ENCODE measurements around the gene PGBD2.
A peak's percentile ranks its signal among the peaks of the same experiment; 100 is the strongest.
"Not testable (repeated sequence)": the region's sequence is repeated elsewhere in the genome, so short reads cannot be mapped to it uniquely, and the experiment has no call there.

PGBD2 gene

DNA sequence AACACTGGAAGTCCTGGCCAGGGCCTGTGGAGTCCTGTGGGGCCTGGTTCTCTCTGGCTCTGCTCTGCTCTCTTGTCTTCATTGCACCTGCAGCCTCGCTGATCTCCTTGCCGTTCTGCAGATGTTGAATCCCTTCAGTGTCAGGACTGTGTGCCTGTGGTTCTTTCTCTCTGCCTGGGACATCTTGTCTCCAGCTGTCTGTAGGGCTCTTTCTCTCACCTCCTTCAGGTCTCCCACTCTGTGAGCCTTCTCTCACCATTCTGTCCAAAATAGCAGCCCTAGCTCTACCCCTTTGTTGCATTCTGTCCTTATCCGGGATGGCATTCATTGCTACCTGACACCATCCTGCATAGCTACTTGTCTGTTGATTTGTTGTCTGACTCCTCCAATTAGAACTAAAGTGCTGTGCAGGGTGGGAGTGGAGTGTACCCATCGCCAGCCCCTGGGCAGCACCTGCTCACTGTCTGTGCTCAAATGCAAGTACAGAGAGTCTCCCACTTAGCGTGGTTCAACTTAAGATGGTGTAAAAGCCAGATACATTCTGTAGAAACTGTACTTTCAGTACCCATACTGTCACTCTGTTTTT lies 8.9 kb downstream of the PGBD2 start:
- no peak for DNase-seq (ENCODE audit: low spot score)
- in situ Hi-C loops (cut with MboI; ENCODE audit: low sequenced_read_pairs, unreplicated experiment): no loop called here
- TF ChIP-seq, protein P1, sequence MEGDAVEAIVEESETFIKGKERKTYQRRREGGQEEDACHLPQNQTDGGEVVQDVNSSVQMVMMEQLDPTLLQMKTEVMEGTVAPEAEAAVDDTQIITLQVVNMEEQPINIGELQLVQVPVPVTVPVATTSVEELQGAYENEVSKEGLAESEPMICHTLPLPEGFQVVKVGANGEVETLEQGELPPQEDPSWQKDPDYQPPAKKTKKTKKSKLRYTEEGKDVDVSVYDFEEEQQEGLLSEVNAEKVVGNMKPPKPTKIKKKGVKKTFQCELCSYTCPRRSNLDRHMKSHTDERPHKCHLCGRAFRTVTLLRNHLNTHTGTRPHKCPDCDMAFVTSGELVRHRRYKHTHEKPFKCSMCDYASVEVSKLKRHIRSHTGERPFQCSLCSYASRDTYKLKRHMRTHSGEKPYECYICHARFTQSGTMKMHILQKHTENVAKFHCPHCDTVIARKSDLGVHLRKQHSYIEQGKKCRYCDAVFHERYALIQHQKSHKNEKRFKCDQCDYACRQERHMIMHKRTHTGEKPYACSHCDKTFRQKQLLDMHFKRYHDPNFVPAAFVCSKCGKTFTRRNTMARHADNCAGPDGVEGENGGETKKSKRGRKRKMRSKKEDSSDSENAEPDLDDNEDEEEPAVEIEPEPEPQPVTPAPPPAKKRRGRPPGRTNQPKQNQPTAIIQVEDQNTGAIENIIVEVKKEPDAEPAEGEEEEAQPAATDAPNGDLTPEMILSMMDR (IDR thresholded peaks at IDR 0.05; ENCODE audit: borderline replicate concordance, control extremely low read depth, extremely low read depth, insufficient read depth, missing control alignments): no peak

DNA sequence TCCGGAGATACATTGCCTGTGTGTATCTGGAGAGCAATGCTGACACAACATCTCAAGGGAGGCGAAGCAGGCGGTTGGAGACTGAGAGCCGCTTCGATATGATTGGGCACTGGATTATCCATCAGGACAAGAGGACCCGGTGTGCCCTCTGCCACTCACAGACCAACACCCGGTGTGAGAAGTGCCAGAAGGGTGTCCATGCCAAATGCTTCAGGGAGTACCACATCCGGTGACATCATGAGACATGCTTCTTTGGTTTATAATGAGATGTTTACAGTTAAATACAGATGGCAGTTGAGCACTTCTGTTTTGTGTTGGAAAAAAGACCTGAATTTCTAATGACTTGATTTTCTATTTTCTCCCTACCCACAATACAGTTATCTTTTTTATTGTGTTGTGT lies 12.1 kb downstream of the PGBD2 start:
- DNase-seq (ENCODE audit: low spot score): no peak
- TF ChIP-seq, protein P1 (IDR thresholded peaks at IDR 0.05; ENCODE audit: borderline replicate concordance, control extremely low read depth, extremely low read depth, insufficient read depth, missing control alignments): no peak
- in situ Hi-C loops (cut with MboI; ENCODE audit: low sequenced_read_pairs, unreplicated experiment): no loop called here

DNA sequence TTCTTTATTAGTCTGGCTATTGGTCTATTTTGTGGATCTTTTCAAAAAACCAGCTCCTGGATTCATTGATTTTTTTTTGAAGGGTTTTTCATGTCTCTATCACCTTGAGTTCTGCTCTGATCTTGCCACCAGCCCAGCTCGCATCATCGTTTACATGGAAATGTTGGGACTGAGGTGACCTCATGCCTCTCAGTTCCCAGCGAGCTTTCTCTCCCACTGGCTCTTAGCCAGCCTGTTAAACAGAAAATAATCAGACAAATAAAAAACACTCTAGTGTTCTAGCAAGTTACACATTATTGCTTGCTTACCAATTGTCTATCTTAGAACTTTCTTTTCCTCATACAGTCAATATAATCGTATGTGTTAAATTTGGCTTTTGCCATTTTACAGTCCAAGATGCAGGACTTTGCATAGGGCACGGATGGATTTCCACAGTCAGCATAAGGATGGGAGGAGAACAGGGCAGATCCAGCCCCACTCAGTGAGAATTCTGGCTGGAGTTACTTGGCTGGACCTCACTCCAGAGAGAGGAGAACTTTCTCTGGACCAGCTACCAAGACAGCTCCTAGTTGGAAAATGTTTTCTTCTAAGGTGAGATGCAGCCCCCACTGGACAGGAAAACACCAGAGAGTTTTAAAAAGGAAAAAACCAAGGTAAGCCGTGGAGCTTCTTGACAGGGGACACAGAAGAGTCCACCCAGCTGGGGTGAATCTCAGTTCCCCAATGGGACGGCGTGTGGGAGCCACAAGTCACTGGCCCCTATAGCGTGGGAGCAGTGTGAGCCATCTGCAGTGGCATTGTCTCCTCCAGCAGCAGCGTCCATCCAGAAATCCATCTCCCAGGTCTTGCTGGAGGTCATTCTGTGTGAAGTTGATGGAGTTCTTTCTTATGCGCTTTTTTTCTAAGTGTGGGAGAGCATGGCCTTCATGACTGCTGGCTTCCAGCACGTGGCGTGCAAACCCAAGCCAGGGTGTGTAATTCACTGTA lies 17.6 kb downstream of the PGBD2 start:
- in situ Hi-C loops (cut with MboI; ENCODE audit: low sequenced_read_pairs, unreplicated experiment): no loop called here
- TF ChIP-seq, protein P1 (IDR thresholded peaks at IDR 0.05; ENCODE audit: borderline replicate concordance, control extremely low read depth, extremely low read depth, insufficient read depth, missing control alignments): no peak
- no peak for DNase-seq (ENCODE audit: low spot score)

DNA sequence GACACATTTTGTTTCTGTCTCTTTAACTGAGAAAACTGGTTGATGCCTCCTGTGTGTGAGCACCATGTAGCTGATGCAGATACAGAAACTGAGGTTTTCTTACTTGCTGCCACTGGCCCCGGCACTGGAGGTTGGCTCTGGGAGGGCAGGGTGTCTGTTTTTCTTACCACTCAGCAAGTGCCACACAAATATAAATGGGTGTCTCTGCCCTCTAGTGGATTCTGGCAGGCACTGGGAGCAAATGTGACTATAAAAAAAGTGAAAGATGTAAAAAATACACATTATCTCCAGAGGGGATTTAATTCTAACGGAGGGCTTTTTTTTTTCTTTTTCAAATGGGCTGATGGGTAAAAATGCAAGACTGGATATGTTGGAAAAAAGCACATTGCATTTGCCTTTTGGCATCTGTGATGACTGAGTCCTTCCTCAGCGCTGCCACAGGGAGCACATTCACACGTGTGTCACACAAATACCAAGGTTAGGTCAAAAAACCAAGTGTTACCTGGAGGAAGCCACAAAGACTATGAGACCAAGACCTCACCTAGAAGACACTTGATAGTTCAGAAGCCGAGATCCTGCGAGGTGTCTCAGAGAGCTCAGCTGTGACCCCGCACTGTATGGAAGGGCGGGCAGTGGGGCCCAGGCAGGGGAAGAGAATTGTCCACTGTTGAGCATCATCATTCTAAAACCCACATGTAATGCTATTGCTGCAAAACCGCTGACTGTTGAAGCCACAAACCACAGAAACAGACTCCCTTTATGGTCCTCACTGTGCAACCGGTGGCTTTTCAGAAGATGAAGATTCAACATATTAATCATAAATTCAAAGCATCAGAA lies 18.9 kb downstream of the PGBD2 start:
- peak; percentile 46 for DNase-seq (ENCODE audit: low spot score)
- in situ Hi-C loops (cut with MboI; ENCODE audit: low sequenced_read_pairs, unreplicated experiment): no loop called here
- TF ChIP-seq, protein P1 (IDR thresholded peaks at IDR 0.05; ENCODE audit: borderline replicate concordance, control extremely low read depth, extremely low read depth, insufficient read depth, missing control alignments): peak; percentile 49

DNA sequence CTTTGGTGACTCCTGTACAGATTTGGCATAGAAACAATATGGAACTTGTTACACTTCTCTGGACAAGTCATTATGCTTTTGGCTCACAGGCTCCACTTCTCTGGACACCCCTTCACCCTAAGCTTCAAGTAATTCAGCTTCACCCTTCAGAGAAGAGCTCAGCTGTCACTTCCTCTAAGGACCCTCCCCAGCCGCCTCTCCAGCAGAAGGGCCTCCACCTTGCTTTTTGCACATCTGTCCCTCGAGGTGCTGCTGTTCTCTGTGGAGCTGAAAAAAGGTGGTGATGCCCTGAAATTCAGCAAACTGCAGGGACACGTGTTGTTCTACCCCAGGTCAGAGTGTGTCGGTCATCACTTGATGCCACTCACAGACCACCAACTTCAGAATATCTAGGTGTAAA lies 19.8 kb downstream of the PGBD2 start:
- DNase-seq (ENCODE audit: low spot score); in situ Hi-C loops (cut with MboI; ENCODE audit: low sequenced_read_pairs, unreplicated experiment): not testable (repeated sequence)

DNA sequence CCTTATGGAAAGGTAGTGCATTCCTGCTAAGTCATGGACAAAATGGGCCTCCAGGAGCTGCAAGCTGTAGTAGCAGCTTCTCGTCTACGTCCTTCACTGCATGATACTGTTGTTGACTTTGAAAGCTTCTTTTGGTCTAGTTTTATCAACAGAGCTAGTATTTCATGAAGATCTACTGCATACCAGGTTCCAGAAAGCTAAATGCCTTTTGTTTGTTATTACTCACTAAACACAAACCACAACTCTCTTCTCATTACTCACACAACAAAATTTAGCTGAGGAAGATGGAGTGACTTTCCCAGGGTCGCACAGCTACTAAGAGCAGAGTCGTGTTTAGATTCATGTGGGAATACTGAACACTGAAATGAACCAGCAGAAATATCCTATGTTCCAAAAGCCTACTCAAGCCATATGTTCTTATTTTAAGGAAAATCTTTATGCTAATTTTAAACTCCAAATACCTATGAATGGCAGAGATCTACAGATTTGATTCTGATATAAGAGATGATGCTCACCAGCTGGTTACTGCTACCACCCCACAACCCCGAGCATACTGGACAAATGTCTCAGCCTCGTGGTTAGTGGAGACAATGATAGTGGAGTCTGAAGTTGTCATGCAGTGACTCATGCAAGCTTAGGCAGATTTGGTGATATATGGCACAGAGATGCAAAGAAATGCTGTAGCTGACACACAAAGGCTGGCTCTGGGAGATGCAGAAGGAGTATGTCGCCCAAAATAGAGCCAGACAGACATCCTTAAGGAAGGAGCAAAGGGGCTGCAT lies 20.6 kb downstream of the PGBD2 start:
- no peak for DNase-seq (ENCODE audit: low spot score)
- in situ Hi-C loops (cut with MboI; ENCODE audit: low sequenced_read_pairs, unreplicated experiment): no loop called here
- TF ChIP-seq, protein P1 (IDR thresholded peaks at IDR 0.05; ENCODE audit: borderline replicate concordance, control extremely low read depth, extremely low read depth, insufficient read depth, missing control alignments): no peak

DNA sequence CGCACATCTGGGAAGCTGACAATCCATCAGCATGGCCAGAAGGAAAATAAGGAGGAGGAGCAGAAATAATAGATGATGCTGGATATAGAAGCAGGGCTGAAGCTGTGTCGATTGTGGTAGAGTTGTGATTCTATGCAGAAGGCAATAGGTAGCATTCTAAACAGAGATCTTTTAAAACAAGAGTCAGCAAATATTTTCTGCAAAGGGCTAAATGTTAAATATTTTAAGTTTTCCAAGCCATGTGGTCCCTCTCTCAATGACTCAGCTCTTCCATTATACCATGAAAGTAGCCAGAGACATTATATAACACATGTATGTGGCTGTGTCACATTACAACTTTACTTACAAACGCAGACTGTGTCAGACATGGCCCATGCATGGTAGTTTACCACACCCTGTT lies 21.2 kb downstream of the PGBD2 start:
- in situ Hi-C loops (cut with MboI; ENCODE audit: low sequenced_read_pairs, unreplicated experiment); DNase-seq (ENCODE audit: low spot score): not testable (repeated sequence)

DNA sequence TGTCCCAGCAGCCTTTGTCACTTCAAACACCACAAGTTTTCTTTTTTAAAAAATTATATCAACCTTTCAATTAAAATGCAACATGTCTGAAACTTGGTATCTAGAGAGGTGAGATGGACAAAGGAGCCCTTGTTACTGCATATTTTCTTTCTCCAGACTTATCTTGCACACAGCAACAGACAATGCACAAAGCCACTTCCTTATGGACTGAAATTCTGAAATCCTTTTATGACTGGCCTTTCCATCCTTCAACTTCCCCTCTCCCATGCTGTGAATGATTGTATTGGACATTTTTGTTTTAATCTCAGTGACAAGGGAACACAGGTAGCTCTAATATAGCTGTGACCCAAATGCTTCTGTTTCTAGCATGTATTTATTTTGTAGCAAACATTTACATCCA lies 22.1 kb downstream of the PGBD2 start:
- DNase-seq (ENCODE audit: low spot score); in situ Hi-C loops (cut with MboI; ENCODE audit: low sequenced_read_pairs, unreplicated experiment): not testable (repeated sequence)

DNA sequence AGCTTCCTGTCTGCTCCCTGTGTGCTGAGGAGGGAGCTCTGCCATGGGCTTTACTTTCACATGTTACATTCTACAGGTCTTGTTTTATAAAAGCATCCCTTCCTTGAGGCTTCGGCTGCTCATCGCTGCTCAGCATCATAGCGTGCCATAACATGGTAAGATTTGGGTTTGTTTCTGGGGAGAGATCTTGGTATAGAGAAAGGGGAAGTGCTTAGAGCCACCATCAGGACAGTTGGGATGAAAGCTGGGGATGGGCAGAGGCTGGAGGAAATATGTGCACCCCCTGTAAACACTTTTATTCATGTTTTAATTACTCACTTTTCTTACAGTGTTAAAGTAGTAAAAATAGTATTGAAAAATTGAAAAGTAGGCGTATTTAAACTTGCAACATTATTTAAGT lies 24.0 kb downstream of the PGBD2 start:
- in situ Hi-C loops (cut with MboI; ENCODE audit: low sequenced_read_pairs, unreplicated experiment); DNase-seq (ENCODE audit: low spot score): not testable (repeated sequence)

DNA sequence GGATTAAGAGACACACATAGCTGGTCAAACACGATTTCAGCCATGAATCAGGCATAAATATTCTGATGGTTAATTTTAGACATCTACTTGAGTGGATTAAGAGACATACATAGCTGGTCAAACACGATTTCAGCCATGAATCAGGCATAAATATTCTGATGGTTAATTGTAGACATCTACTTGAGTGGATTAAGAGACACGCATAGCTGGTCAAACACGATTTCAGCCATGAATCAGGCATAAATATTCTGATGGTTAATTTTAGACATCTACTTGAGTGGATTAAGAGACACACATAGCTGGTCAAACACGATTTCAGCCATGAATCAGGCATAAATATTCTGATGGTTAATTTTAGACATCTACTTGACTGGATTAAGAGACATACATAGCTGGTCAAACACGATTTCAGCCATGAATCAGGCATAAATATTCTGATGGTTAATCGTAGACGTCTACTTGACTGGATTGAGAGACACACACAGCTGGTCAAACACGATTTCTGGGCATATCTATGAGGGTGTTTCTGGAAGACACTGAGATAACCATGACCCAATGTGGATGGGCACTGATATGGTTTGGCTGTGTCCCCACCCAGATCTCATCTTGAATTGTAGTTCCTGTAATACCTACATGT lies 32.3 kb downstream of the PGBD2 start:
- in situ Hi-C loops (cut with MboI; ENCODE audit: low sequenced_read_pairs, unreplicated experiment); DNase-seq (ENCODE audit: low spot score): not testable (repeated sequence)
